Brain microvascular endothelial cell (primary cell): ENCODE results near the gene DNAJB9.
"Not testable (repeated sequence)": the region's sequence is repeated elsewhere in the genome, so short reads cannot be mapped to it uniquely, and the experiment has no call there.

ENCODE experiments used
- DNase-seq: peaks from one replicate; pipeline ENCODE4 v3.0.0-alpha.2; 2020
- H3K27ac ChIP-seq: fragments of 250-450 bp; sonication (Bioruptor Pico); 2 replicates; pipeline ENCODE4 v1.5.1; 2020; ENCODE audit warnings: mild to moderate bottlenecking, moderate library complexity
- H3K27me3 ChIP-seq: fragments of 250-450 bp; sonication (Bioruptor Pico); replicated peaks from 2 replicates; pipeline ENCODE4 v1.5.1; 2020; ENCODE audit warnings: mild to moderate bottlenecking
- H3K36me3 ChIP-seq: fragments of 250-450 bp; sonication (Bioruptor Pico); replicated peaks from 2 replicates; pipeline ENCODE4 v1.5.1; 2020; ENCODE audit warnings: mild to moderate bottlenecking
- H3K4me3 ChIP-seq: 2 replicates; pipeline ENCODE4 v1.5.1; 2011; ENCODE audit warnings: low read depth, mild to moderate bottlenecking, control low read depth, low read length, moderate library complexity
- CTCF ChIP-seq: IDR thresholded peaks from 2 replicates; pipeline ENCODE4 v1.5.1; 2011; ENCODE audit warnings: low read depth, mild to moderate bottlenecking, moderate library complexity, low read length, control low read depth, inconsistent platforms; ENCODE audit errors: missing control alignments
- in situ Hi-C: cut with HindIII; loops from 2 replicates; pipeline ENCODE4 v1.10.0; 2017; ENCODE audit warnings: low sequenced_read_pairs, low pct_ligation_motif_present

The DNAJB9 gene

DNA sequence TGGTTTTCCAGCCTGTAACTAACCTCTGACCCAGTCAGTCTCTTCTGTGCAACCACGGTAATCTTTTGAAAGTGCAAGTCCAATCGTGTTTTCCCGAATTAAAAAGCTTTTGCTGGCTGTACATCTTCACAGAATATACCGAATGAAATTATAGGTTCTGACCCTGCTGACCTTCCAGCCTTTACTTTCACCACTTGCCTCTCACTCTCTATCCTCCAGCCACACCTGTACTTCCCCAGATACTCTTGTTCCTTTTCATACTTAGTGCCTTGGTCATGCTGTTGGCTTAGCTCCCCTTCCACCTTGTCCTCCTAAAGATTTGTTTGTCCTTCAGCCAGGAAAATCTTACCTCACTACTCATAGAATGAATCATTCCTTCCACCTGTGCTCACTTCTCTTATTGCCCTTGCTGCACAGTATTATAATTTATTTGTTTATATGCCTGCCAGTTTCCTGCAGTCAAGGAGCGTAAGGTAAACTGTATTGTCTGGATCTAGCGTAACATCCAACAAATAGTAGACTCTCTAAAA is 41.4 kb upstream of the DNAJB9 start:
- DNase-seq, result no peak
- TF ChIP-seq CTCF, result no peak
- in situ Hi-C loops, result no loop called here
- Histone ChIP-seq H3K36me3 (no peaks in the 10 kb centered on the region), H3K27me3 (no peaks in the 10 kb centered on the region), H3K4me3 (no peak overlapping the region), H3K27ac (no peak overlapping the region)

DNA sequence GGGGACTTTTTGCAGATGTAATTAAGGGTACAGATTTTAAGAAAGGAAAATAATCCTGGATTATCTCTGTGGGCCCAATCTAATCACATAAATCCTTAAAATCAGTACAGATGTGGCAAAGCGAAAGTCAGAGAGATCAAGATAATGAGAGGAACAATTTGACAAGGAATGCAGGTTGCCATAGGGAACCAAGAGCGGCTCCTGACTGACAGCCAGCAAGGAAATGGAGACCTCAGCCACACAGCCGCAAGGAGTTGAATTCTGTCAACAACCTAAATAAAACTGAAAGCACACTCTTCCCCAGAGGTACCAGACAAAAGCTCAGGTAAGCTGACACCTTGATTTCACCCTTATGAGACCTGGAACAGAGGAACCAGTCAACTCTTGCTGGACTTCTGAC is 40.3 kb upstream of the DNAJB9 start:
- TF ChIP-seq CTCF, result no peak
- Histone ChIP-seq H3K27ac (no peak overlapping the region), H3K27me3 (no peaks in the 10 kb centered on the region), H3K4me3 (no peak overlapping the region), H3K36me3 (no peaks in the 10 kb centered on the region)
- DNase-seq, result no peak
- in situ Hi-C loops, result no loop called here

DNA sequence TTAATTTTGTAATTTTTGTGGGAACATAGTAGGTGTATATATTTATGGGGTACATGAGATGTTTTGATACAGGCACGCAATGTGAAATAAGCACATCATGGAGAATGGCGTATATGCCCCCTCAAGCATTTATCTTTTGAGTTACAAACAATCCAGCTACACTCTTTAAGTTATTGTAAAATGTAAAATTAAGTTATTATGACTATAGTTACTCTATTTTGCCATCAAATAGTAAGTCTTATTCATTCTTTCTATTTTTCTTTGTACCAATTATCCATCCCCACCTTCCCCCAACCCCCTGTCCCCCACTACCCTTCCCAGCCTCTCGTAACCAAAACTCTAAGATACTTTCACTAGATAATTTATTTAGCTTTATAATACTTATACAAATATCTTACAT is 36.0 kb upstream of the DNAJB9 start:
- DNase-seq, result no peak
- no peaks in the 10 kb centered on the region for H3K36me3 ChIP-seq
- H3K27ac ChIP-seq, result no peak overlapping the region
- no peaks in the 10 kb centered on the region for H3K27me3 ChIP-seq
- TF ChIP-seq CTCF, result no peak
- in situ Hi-C loops, result no loop called here
- no peak overlapping the region for H3K4me3 ChIP-seq

DNA sequence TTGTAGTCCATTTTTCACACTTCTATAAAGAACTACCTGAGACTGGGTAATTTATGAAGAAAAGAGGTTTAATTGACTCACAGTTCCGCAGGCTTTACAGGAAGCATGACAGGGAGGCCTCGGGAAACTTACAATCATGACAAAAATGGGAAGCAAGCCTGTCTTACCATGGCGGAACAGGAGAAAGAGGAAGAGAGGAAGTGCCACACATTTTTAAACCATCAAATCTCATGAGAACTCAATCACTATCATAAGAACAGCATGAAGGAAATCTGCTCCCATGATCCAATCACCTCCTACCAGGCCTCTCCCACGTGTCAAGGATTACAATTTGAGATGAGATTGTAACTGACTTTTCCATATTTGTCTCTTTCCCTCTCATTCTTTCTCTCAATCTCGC is 34.4 kb upstream of the DNAJB9 start:
- no peak for TF ChIP-seq CTCF
- no peak for DNase-seq
- no peaks in the 10 kb centered on the region for H3K27me3 ChIP-seq
- no peak overlapping the region for H3K27ac ChIP-seq
- no peak overlapping the region for H3K4me3 ChIP-seq
- no peaks in the 10 kb centered on the region for H3K36me3 ChIP-seq
- in situ Hi-C loops, result no loop called here

DNA sequence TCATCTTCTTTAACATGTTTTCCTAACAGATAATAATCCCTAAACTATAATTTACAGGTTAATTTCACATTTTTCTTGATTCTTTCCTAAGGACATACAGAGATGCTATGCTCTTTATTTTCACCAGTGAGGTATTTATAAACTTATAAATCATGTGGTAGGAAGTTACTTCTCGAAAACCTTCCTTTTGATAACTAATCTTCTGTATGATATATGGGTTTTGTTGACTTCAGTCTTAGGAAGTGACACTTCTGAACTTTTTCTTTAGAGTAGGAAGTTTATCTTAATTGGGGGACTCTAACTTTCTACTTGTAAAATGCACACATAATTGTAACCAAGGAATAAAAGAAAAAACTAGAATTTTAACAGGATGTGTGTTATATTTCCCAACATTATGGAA is 33.9 kb upstream of the DNAJB9 start:
- in situ Hi-C loops, result no loop called here
- TF ChIP-seq CTCF, result no peak
- no peaks in the 10 kb centered on the region for H3K27me3 ChIP-seq
- H3K27ac ChIP-seq, result no peak overlapping the region
- H3K36me3 ChIP-seq, result no peaks in the 10 kb centered on the region
- no peak for DNase-seq
- no peak overlapping the region for H3K4me3 ChIP-seq

DNA sequence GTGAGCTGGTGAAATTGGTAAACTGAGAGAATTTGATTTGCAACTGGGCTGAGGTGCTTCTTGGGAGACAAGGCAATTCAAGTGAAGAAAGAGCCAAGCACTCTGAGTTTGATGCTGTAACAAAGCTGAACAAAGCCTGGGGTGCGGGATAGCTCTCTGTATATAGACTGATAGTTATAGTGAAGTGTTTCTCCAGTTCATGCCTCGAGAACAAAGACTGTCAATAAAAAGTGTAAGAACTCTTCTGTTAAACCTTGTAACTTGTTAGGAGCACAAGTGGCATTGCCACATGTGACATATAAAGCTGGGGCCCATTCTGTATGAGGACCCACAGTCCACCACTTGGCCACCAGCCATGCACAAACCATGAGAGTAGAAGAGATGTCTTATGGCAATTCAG is 32.4 kb upstream of the DNAJB9 start:
- in situ Hi-C loops, result no loop called here

DNA sequence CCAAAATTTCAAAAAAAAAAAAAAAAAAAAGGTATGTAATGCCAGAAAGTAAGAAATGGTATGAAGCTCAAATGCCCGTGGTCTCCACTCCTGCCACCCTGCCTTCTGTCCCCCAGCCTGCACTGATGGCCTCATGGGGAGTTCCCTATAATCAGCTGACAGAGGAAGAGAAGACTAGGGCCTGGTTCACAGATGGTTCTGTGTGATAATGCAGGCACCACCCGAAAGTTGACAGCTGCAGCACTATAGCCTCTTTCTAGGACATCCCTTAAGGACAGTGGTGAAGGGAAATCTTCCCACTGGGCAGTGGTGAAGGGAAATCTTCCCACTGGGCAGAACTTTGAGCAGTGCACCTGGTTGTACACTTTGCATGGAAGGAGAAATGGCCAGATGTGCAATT is 31.4 kb upstream of the DNAJB9 start:
- in situ Hi-C loops, result not testable (repeated sequence)

More for the DNA sequence above, 32.4 kb upstream of the DNAJB9 start:
- no peaks in the 10 kb centered on the region for H3K27me3 ChIP-seq
- no peaks in the 10 kb centered on the region for H3K36me3 ChIP-seq
- TF ChIP-seq CTCF, result no peak
- no peak overlapping the region for H3K27ac ChIP-seq
- H3K4me3 ChIP-seq, result no peak overlapping the region
- DNase-seq, result no peak

GRCh38 chr7:108538685-108539084 is 31.0 kb upstream of the DNAJB9 start:
- H3K27me3 ChIP-seq, in situ Hi-C loops, H3K27ac ChIP-seq, DNase-seq, H3K36me3 ChIP-seq, H3K4me3 ChIP-seq: not testable (repeated sequence)

More for the DNA sequence above, 31.4 kb upstream of the DNAJB9 start:
- H3K27ac ChIP-seq, H3K27me3 ChIP-seq, H3K36me3 ChIP-seq, H3K4me3 ChIP-seq, DNase-seq: not testable (repeated sequence)
